ENCODE measurements around the gene STX12. TPM values are rescaled to one million over a fixed set of nuclear protein-coding genes. Genes with fewer than 3 reads are reported as not detected.

The STX12 gene
- total RNA-seq (2022; extraction: Qiagen RNA extraction) = 8.1 to 9.4 TPM (median 8.7 TPM) in 5 replicates

GRCh38 chr1:27772932-27773825 lies at the start of gene STX12:
STX12 (plus strand) TSS chr1:27773219; CDS start chr1:27773308, 89 bp downstream.

GRCh38 chr1:27725374-27726172 lies 47.4 kb upstream of the STX12 start, which contains the start of gene FAM76A:
FAM76A (plus strand) TSS chr1:27725961; CDS start chr1:27726081, 120 bp downstream.

GRCh38 chr1:27830621-27831440 lies 57.8 kb downstream of the STX12 start, which contains the start of gene PPP1R8:
PPP1R8 (plus strand) TSS chr1:27830782; CDS start chr1:27830836, 54 bp downstream.

GRCh38 chr1:27872059-27872801 lies 99.2 kb downstream of the STX12 start, which contains the start of gene THEMIS2:
THEMIS2 (plus strand) TSS chr1:27872544; CDS start chr1:27872572, 28 bp downstream.

Other genes starting within 250 kb of the STX12 start
- 19.1 to 26.8 TPM (median 21.5 TPM) in 5 replicates for gene AHDC1, start 169.1 kb upstream of the STX12 start, total RNA-seq (2022; extraction: Qiagen RNA extraction)
- gene FGR, start 138.0 kb upstream of the STX12 start, total RNA-seq (2022; extraction: Qiagen RNA extraction) = 0.03 to 0.08 TPM (median 0.06 TPM) in 4 of 5 replicates, not detected in the other
- gene IFI6, start 101.0 kb upstream of the STX12 start, total RNA-seq (2022; extraction: Qiagen RNA extraction) = 9.9 to 15.4 TPM (median 11.3 TPM) in 5 replicates
- gene FAM76A, start 47.3 kb upstream of the STX12 start, total RNA-seq (2022; extraction: Qiagen RNA extraction) = 4.4 to 7.8 TPM (median 6.3 TPM) in 5 replicates
- gene PPP1R8, start 57.6 kb downstream of the STX12 start, total RNA-seq (2022; extraction: Qiagen RNA extraction) = 35.4 to 40.6 TPM (median 38.1 TPM) in 5 replicates
- gene THEMIS2, start 99.3 kb downstream of the STX12 start, total RNA-seq (2022; extraction: Qiagen RNA extraction) = 0.53 to 0.81 TPM (median 0.62 TPM) in 5 replicates
- 32.1 to 38.1 TPM (median 34.0 TPM) in 5 replicates for gene RPA2, start 141.4 kb downstream of the STX12 start, total RNA-seq (2022; extraction: Qiagen RNA extraction)
- 1.1 to 1.6 TPM (median 1.3 TPM) in 5 replicates for gene SMPDL3B, start 161.8 kb downstream of the STX12 start, total RNA-seq (2022; extraction: Qiagen RNA extraction)
- 4.2 to 6.5 TPM (median 5.7 TPM) in 5 replicates for gene XKR8, start 186.8 kb downstream of the STX12 start, total RNA-seq (2022; extraction: Qiagen RNA extraction)